ENCODE data around the gene FPGT. TPM values are rescaled to one million over a fixed set of nuclear protein-coding genes. Genes with fewer than 3 reads are reported as not detected.
A peak's percentile ranks its signal among the peaks of the same experiment; 100 is the strongest.

FPGT gene
- total and polyA plus RNA-seq, 2 of the 4 experiments (the other 2 are of a cell fraction): 9.4 to 13.3 TPM

DNA sequence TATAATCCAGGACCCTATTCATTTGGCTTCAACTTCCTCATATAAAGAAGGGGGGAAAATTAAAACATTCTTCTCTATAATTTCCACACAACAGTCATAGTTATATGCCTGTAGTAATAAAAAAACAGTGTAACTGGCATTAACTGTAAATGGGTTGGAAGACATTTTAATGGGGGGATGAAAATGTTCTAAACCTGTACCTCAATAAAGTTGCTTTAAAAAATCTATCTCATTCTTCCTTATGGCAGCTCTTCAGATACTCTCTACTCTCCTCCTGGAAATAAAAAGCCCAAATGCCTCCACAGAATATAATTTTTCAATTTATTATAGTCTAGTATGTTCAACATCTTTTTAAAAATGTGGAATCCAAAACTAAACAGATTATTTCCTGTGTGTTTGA, 2.7 kb upstream of the FPGT start:
- DNase-seq: no peak
- H4K5ac ChIP-seq (ENCODE audit: low read depth, low read length): no peak overlapping the region
- no peak overlapping the region for H2BK15ac ChIP-seq (ENCODE audit: low read depth, low read length)
- H3K9ac ChIP-seq (ENCODE audit: low read depth, low read length): no peak overlapping the region
- no peak overlapping the region for H2AK9ac ChIP-seq (replicated peaks; ENCODE audit: low read depth, low read length, poor library complexity)
- no peaks in the 10 kb centered on the region for H3K36me3 ChIP-seq (ENCODE audit: control insufficient read depth, insufficient read depth, low read length)
- H3K4me1 ChIP-seq (ENCODE audit: control insufficient read depth, insufficient read depth, low read length): no peaks in the 10 kb centered on the region
- no peak overlapping the region for H3K56ac ChIP-seq (ENCODE audit: extremely low read depth, insufficient read depth, low read length)
- in situ Hi-C loops (cut with MboI; ENCODE audit: low sequenced_read_pairs): loop anchor here (25.0 kb wide), 1 partner anchor 542 kb away; the partner anchor contains the start of genes CRYZ and TYW3
- H3K23ac ChIP-seq (ENCODE audit: low read depth, low read length): 0 out of 2 replicates have a peak overlapping the region, but pooled peaks have one; percentile 33
- no peak overlapping the region for H2AFZ ChIP-seq (replicated peaks; ENCODE audit: low read length, poor library complexity)
- H3K4me2 ChIP-seq (ENCODE audit: low read depth, low read length): no peak overlapping the region
- peaks cover 2 to 3% of the 10 kb centered on the region in 2 experiments; a peak in 2 of 4 replicates for H3K79me1 ChIP-seq (ENCODE audit: low read depth in 1 of 2, low read length in 2 of 2)
- no peak overlapping the region for H3K4me3 ChIP-seq (ENCODE audit: insufficient read depth, low read depth, low read length)
- intact Hi-C loops (cut with micrococcal nuclease): no loop called here
- no peak overlapping the region for H3K14ac ChIP-seq (replicated peaks; ENCODE audit: low read depth, low read length)
- no peaks in the 10 kb centered on the region for H3K27me3 ChIP-seq (ENCODE audit: control insufficient read depth, insufficient read depth, low read length)
- H3K27ac ChIP-seq (ENCODE audit: insufficient read depth, low read length): no peak overlapping the region
- dilution Hi-C loops (cut with HindIII; ENCODE audit: low sequenced_read_pairs, unreplicated experiment): no loop called here
- H4K20me1 ChIP-seq (ENCODE audit: insufficient read depth, low read length): no peaks in the 10 kb centered on the region
- H2BK120ac ChIP-seq (ENCODE audit: low read depth, low read length): no peak overlapping the region
- no peak overlapping the region for H3K18ac ChIP-seq (ENCODE audit: low read depth, low read length)
- H3K9me1 ChIP-seq (ENCODE audit: insufficient read depth, low read length): no peaks in the 10 kb centered on the region; the same call in 1 of the 2 replicates
- ChIA-PET POLR2A (ENCODE audit: unreplicated experiment) (no interaction called here), CTCF (no interaction called here)
- H2BK20ac ChIP-seq (ENCODE audit: low read depth, low read length): no peak overlapping the region
- no peak for ATAC-seq (ENCODE audit: low read depth)
- H2BK5ac ChIP-seq (ENCODE audit: low read depth, low read length, poor library complexity, severe bottlenecking): peak overlapping the region; percentile 50
- no peak overlapping the region for H2AK5ac ChIP-seq (ENCODE audit: low read depth, low read length)
- H3K4ac ChIP-seq (ENCODE audit: low read depth, low read length): no peak overlapping the region
- H3K9me3 ChIP-seq (ENCODE audit: control insufficient read depth, insufficient read depth, low read length): no peaks in the 10 kb centered on the region
- BruUV-seq (replicated peaks): no TSS peak
- no peak overlapping the region for H4K8ac ChIP-seq (ENCODE audit: low read depth in 2 of 2, low read length in 2 of 2)
- TF ChIP-seq, protein P1, sequence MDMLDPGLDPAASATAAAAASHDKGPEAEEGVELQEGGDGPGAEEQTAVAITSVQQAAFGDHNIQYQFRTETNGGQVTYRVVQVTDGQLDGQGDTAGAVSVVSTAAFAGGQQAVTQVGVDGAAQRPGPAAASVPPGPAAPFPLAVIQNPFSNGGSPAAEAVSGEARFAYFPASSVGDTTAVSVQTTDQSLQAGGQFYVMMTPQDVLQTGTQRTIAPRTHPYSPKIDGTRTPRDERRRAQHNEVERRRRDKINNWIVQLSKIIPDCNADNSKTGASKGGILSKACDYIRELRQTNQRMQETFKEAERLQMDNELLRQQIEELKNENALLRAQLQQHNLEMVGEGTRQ (IDR thresholded peaks at IDR 0.05; ENCODE audit: low read depth, low read length): no peak
- TF ChIP-seq FOS (IDR thresholded peaks at IDR 0.05; ENCODE audit: low read depth, low read length): no peak
- no peak for TF ChIP-seq BHLHE40 (IDR thresholded peaks at IDR 0.05; ENCODE audit: low read depth, low read length)
- TF ChIP-seq MXI1 (IDR thresholded peaks at IDR 0.05; ENCODE audit: borderline replicate concordance, low read depth, low read length): no peak
- no peak for TF ChIP-seq SMC3 (IDR thresholded peaks at IDR 0.05; ENCODE audit: low read depth, low read length)
- no peak for TF ChIP-seq NFE2L2 (IDR thresholded peaks at IDR 0.05; ENCODE audit: low read depth, low read length)
- no peak for TF ChIP-seq CEBPB (IDR thresholded peaks at IDR 0.05; ENCODE audit: low read depth, low read length)
- no peak for TF ChIP-seq MAFK (IDR thresholded peaks at IDR 0.05; ENCODE audit: low read depth, low read length)
- TF ChIP-seq CHD1 (IDR thresholded peaks at IDR 0.05; ENCODE audit: low read depth, low read length): no peak
- no peak for TF ChIP-seq RFX5 (IDR thresholded peaks at IDR 0.05; ENCODE audit: low read depth, low read length)
- TF ChIP-seq RCOR1 (IDR thresholded peaks at IDR 0.05; ENCODE audit: insufficient replicate concordance, low read length): no peak
- TF ChIP-seq CTCF (conservative IDR thresholded peaks at IDR 0.05; ENCODE audit: low read depth, low read length): no peak
- no peak for TF ChIP-seq ELK1 (IDR thresholded peaks at IDR 0.05; ENCODE audit: borderline replicate concordance, low read depth, low read length)
- no peak for TF ChIP-seq POLR2A (IDR thresholded peaks at IDR 0.05; ENCODE audit: low read depth, low read length)
- TF ChIP-seq MAZ (IDR thresholded peaks at IDR 0.05; ENCODE audit: borderline replicate concordance, low read depth, low read length): no peak
- no peak for TF ChIP-seq RAD21 (IDR thresholded peaks at IDR 0.05; ENCODE audit: low read length)
- no peak overlapping the region for H4K91ac ChIP-seq (ENCODE audit: insufficient read depth, low read depth, low read length)
